GM12874 (cell line): ENCODE data around the gene VIPR1.

Source experiments
- CTCF ChIP-seq: IDR thresholded peaks from 2 replicates; pipeline ENCODE4 v1.5.1; 2011; ENCODE audit warnings: low read depth, mild to moderate bottlenecking, control low read depth, low read length, moderate library complexity; ENCODE audit not compliant: insufficient read depth

VIPR1 gene

GRCh38 chr3:42518800-42519567 is 16.5 kb downstream of the VIPR1 start:
- peak; percentile 44; the same call in 1 of the 2 replicates for TF ChIP-seq CTCF

GRCh38 chr3:42519568-42519962 is 17.1 kb downstream of the VIPR1 start:
- no peak for TF ChIP-seq CTCF

- TF ChIP-seq CTCF: no peak
These were observed 17.9 kb downstream of the VIPR1 start for GRCh38 chr3:42520336-42520735.

GRCh38 chr3:42520906-42521305 is 18.5 kb downstream of the VIPR1 start:
- no peak for TF ChIP-seq CTCF

GRCh38 chr3:42524751-42525150 is 22.3 kb downstream of the VIPR1 start:
- TF ChIP-seq CTCF: no peak

DNA sequence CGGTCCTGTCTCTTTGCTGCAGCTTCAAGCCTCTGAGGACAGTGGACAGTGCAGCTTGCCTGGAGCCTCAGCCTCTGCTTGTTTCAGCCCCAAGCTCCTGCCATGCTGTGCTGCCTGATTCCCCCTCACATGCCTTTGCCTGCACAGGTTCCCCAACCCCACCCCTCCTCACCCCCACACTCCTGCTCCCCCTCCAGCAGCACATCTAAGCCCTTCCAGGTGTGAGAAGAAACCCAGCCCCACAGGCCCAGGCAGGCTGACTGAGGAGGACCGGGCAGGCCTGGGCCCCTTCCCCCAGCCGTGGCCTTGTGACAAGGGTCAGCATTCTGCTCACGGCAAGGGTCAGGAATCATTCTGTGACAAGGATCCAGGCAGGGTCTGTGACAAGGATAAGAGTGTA is 22.8 kb downstream of the VIPR1 start:
- TF ChIP-seq CTCF: no peak

- no peak for TF ChIP-seq CTCF
These were observed 23.4 kb downstream of the VIPR1 start for GRCh38 chr3:42525736-42526345.
